Activated CD4-positive, alpha-beta T cell treated with anti-CD3 and anti-CD28 coated beads, Interleukin-2, amount 50 U/mL, for 48 hours (primary cell): ENCODE results near the gene CACNA1B.
"Not testable (repeated sequence)": the region's sequence is repeated elsewhere in the genome, so short reads cannot be mapped to it uniquely, and the experiment has no call there.

Source experiments
- DNase-seq, 2 experiments: peaks; one replicate each; pipeline ENCODE4 v3.0.0-alpha.2; 2020

The CACNA1B gene

DNA sequence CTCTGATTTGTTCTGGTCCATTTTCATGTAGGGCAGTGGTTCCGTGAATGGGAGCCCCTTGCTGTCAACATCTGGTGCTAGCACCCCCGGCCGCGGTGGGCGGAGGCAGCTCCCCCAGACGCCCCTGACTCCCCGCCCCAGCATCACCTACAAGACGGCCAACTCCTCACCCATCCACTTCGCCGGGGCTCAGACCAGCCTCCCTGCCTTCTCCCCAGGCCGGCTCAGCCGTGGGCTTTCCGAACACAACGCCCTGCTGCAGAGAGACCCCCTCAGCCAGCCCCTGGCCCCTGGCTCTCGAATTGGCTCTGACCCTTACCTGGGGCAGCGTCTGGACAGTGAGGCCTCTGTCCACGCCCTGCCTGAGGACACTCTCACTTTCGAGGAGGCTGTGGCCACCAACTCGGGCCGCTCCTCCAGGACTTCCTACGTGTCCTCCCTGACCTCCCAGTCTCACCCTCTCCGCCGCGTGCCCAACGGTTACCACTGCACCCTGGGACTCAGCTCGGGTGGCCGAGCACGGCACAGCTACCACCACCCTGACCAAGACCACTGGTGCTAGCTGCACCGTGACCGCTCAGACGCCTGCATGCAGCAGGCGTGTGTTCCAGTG lies 244.0 kb downstream of the CACNA1B start:
- DNase-seq: no peak

DNA sequence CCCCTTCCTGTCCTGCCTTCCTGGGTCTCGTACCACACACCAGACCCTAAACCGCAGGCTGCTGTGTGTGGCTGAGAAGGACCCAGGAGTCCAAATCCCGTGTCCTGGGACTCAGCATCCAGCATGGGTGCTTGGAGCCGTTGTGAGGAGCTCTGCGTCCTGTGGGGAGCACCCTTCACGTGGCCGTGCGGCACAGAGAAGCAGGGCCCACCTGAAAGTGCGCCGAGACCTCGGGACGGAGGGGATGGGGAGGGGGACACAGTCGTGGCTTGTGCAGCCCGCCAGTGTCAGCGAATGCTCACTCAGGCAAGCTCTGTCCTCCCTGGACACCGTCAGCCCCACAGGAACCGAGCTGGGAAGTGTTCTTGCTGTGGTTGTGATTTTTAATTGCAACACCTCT lies 244.6 kb downstream of the CACNA1B start:
- no peak for DNase-seq

DNA sequence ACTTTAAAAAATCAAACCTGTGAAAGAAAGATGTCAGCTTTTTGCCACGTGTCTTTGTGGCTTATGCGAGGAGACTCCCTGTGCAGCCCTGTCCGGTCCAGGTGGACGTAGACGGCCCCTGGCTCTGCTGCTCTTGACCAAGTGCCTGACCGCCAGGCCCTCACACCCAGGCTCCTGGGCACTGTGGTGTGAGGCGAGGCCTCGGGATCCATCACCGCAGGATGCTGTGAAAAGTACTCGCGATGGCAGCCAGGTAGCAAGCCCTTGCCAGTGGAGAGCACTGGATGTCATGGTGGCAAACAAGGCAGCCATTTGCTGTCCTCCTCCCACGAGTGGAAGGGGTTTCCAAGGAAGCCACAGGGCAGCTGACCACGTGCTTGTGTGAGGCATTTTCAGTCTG lies 245.1 kb downstream of the CACNA1B start:
- DNase-seq: no peak

DNA sequence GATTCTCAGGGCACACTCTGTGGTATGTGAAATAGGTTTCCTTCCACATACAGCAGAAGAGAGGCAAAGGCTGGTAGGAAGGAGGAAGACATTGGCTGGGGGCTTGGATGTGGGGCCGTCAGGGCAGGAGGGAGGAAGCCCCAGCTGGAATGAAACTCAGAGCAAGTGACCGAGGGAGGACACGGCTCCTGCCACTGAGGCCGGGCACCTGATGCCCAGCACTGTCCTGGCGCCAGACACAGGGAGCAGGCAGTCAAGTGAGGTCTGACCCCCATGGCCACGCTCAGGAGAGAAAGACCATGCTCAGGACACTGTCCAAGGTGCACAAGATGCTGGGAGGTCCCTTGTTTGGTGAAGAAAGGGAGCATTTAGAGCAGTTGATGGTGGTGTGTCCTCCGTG lies 245.5 kb downstream of the CACNA1B start:
- DNase-seq: no peak

DNA sequence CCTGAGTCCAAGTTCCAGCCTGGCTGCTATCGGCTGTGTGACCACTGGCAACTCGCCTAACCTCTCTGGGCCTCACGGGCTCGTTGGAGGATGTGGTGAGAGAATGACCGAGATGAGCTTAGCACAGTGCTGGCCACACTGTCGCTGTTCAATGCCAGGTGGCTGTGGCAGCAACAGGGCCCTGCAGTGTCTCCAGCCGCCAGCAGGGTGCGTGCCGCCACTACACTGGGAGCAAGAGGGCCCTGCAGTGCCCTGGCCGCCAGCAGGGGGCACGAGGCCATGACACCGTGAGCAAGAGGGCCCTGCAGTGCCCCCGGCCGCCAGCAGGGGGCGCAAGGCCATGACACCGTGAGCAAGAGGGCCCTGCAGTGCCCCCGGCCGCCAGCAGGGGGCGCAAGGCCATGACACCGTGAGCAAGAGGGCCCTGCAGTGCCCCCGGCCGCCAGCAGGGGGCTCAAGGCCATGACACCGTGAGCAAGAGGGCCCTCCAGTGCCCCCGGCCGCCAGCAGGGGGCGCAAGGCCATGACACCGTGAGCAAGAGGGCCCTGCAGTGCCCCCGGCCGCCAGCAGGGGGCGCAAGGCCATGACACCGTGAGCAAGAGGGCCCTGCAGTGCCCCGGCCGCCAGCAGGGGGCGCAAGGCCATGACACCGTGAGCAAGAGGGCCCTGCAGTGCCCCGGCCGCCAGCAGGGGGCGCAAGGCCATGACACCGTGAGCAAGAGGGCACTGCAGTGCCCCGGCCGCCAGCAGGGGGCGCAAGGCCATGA lies 248.7 kb downstream of the CACNA1B start:
- peak; percentile 8 to 25 for DNase-seq

DNA sequence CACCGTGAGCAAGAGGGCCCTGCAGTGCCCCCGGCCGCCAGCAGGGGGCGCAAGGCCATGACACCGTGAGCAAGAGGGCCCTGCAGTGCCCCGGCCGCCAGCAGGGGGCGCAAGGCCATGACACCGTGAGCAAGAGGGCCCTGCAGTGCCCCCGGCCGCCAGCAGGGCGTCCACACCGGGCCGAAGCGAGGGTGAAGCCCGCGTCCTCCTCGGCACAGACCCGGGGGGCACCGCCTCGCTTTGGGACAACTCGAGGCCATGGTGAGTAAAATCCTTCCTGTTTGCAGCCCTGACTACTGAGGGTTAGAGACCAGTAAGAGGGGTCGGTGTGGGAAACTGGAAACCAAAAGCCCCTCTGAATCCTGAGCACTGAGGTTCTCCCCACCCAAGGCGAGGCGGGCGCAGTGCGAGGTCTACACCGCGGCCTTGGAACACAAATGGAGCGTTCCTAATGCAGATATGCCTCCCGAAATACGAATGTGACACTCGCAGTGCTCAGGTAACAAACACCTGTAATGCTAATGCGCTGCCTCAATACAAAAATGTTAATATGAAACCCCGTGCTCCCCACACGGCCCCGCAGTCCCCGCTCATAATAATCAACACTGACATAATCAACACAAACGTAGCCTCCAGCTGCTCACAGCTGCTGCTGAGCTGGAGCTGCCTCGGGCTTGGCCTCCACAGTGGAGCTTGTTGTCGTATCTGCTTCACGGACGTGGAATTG lies 249.4 kb downstream of the CACNA1B start:
- DNase-seq: not testable (repeated sequence)

DNA sequence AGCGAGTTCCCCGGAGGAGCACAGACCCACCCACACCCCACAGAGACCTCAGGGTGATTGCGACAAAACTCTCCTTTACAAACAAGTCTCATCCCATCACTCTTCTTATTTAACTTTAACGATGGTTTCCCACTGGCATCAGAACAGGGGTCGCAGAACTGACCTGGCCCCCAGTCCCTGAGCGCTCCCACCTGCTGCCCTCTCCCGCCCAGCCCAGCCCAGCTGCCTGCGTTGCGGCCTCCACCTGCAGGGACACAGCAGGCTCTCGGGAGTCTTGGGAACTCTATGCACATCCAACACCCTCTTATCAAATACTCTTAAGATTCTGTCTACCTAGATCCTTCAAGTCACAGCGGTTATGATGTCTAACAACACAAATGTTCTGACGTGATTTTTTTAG lies 250.4 kb downstream of the CACNA1B start:
- DNase-seq: not testable (repeated sequence)

DNA sequence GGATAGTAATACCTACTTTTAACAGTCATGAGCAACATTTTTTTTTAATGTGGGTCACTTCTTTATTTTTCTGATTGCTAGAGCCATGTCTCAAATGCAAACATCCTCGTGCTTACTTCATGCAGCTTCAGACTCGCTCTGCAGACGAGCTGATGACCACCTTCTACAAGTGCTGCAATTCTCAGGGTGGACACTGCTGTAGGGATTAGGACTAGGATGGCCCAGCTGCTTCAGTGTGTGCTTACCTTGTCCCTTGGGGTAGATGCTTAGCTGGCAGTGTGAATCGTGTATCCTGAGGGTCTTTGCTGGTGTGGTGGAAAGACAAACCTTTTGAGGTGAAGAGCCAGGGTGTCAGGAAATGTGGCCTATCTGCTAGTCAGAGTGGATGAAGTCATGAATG lies 251.7 kb downstream of the CACNA1B start:
- not testable (repeated sequence) for DNase-seq

DNA sequence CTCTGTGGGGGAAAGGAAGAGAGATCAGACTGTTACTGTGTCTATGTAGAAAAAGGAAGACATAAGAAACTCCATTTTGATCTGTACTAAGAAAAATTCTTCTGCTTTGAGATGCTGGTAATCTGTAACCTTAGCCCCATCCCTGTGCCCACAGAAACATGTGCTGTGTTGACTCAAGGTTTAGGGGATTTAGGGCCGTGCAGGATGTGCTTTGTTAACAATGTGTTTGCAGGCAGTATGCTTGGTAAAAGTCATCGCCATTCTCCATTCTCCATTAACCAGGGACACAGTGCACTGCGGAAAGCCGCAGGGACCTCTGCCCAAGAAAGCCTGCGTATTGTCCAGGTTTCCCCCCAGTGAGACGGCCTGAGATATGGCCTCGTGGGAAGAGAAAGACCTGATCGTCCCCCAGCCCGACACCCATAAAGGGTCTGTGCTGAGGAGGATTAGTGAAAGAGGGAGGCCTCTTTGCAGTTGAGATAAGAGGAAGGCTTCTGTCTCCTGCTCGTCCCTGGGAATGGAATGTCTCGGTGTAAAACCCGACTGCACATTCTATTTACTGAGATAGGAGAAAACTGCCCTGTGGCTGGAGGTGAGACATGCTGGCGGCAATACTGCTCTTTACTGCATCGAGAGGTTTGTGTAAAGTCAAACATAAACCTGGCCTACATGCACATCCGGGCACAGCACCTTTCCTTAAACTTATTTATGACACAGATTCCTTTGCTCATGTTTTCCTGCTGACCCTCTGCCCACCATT lies 255.5 kb downstream of the CACNA1B start:
- not testable (repeated sequence) for DNase-seq

DNA sequence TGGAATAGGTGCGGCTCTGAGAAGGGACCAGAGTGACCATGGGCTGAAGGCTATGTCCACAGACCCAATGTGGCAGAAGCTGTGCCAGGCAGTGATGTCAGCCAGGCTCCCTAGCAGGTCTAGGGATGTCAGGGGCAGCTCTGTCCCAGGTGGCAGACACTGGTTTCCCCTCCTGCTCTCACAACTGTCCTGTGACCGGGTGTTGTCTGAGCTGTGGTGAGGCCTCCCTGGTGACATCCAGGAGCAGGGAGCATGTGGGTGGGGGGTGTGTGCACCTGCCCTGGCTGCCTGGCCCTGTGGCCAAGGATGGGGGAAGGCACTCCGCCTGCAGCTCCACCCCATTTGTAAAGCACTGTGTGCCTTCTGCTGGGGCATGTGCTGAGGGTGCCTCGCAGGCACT lies 257.0 kb downstream of the CACNA1B start:
- not testable (repeated sequence) for DNase-seq

DNA sequence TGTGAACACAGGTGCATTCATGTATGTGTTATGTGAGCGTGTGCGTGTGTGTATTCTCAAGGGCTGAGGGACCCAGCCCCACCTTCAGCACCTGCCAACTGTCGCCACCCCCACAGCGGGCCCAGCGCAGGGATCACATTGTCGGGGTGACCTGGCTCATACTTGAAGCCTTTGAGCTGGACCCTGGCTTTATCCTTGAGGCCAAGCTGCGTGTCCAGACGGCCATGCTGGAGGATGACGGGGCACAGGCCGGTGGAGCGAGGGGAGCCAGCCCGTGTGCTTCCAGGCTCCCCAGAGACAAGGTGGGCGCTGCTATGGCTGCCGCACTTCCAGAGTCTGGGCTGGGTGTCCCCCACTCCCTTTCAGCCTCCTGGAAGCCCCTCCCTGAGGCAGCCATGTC lies 261.5 kb downstream of the CACNA1B start:
- not testable (repeated sequence) for DNase-seq

DNA sequence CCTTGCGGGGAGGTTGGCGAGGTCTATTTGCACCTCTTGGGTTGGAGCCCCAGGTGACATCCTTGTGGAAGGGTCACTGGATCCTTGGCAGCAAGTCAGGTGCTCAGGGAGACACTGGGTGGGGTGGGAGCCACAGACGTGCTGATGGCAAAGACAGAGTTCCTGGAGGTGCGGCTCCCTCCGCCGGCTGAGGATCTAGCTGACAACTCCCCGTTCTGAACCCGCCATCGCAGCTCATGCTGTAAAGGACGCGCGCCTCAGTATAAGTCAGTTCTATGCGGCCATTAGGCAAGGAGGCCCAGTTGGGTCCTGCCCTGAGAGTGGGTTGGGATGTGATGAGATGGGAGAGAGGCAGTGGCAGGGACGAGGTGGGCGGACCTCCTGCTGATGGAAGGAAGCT lies 263.4 kb downstream of the CACNA1B start:
- DNase-seq: not testable (repeated sequence)

DNA sequence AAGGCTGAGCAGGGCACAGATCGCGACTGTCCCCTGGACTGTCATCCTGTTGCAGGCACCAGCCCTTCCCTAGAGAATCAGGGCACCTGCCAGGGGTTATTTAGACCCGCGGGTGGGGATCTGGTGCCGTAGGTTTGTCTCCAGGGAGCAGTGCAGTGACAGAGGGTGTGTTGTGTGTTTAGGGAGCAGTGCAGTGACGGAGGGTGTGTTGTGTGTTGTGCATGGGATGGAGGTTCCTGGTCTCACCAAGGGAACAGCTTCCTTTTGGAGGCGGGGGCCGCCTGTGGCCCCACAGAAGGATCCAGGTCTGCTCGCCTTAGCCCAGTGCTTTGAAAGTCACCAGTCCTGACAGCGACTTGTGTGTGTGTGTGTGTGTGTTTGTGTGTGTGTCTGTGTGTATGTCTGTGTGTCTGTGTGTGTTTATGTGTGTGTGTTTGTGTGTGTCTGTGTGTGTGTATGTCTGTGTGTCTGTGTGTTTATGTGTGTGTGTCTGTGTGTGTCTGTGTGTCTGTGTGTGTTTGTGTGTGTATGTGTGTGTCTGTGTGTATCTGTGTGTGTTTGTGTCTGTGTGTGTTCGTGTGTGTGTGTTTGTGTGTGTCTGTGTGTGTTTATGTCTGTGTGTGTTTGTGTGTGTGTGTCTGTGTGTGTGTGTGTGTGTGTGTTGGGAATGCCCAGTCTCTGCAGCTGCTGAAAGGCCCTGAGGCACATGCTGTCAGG lies 265.1 kb downstream of the CACNA1B start:
- DNase-seq: not testable (repeated sequence)

DNA sequence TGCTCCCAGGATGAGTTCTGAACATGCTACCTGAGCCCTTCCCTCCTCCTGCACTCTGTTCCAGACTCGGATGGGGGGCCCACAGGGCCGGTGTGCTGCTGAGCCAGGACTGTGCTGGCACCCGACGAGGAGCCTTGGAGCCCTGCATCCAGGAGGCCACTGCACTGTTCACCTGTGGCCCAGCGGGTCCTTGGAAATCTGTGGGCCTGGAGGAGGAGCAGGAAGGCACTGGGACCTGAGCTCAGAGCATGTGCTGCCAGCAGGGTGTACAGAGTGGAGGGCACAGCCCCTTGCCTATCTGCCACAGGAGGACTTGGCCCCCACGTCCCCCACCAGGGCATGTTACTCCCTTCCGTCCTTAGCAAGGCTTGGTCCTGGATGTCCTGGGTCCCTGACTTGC lies 265.9 kb downstream of the CACNA1B start:
- not testable (repeated sequence) for DNase-seq

DNA sequence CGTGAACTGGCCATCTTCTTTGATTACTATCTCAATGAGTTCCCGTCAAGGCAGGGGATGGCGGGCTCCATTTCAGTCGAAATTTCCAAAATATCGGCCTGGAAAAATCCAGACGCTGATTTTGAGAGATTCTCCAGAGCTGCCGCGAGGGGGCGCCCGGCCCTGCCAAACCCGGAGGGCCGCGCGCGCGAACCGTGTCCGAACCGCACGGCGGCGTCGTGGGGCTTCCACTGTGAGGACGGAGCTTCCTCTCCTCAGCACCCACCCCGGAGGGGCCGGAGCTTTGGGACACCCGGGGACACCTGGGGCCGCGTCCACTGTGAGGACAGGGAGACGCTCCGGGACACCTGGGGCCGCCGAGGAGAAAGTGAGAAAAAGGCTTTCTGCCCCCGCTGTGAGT lies 270.0 kb downstream of the CACNA1B start:
- peak in 1 of 2 experiments; percentile 6 for DNase-seq

DNA sequence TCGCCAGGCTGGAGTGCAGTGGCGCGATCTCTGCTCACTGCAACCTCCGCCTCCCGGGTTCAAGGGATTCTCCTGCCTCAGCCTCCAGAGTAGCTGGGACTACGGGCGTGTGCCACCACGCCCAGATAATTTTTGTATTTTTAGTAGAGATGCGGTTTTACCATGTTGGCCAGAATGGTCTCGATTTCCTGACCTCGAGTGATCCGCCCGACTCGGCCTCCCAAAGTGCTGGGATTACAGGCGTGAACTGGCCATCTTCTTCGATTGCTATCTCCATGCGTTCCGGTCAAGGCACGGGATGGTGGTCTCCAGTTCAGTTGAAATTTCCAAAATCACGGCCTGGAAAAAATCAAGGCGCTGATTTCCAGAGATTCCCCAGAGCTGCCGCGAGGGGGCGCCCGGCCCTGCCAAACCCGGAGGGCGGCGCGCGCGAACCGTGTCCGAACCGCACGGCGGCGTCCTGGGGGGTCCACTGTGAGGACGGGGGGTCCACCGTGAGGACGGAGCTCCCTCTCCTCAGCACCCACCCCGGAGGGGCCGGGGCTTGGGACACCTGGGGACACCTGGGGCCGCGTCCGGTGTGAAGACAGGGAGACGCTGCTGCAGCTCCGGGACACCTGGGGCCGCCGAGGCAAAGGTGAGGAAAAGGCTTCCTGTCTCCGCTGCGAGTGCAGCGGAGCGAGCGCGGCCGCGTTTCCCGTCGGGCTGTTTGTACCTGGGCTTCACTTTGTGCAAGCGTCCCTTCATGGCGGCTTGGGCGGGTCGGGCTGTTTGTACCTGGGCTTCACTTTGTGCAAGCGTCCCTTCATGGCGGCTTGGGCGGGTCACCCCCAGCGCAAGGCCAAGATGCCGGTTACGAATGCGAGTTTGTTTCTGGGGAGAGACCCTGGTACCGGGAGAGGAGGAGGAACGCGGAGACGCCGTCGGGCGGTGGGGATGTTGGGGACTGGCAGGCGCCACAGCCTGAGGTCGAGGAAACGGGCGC lies 272.4 kb downstream of the CACNA1B start:
- peak; percentile 15 to 23 for DNase-seq

DNA sequence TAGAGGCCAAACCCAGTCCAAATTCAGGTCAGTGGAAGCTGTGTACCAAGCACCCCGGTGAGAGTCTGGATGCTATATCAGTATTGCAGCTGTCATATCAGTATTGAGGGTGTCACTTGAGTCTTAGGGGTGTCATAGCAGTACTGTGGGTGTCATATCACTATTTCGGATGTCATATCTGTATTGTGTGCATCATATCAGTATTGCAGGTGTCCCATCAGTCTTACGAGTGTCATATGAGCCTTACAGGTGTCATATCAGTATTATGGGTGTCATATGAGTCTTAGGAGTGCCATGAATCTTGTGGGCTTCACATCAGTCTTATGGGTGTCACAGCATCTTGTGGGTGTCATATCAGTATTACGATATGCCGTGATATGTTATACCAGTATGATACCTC lies 278.2 kb downstream of the CACNA1B start:
- DNase-seq: not testable (repeated sequence)

DNA sequence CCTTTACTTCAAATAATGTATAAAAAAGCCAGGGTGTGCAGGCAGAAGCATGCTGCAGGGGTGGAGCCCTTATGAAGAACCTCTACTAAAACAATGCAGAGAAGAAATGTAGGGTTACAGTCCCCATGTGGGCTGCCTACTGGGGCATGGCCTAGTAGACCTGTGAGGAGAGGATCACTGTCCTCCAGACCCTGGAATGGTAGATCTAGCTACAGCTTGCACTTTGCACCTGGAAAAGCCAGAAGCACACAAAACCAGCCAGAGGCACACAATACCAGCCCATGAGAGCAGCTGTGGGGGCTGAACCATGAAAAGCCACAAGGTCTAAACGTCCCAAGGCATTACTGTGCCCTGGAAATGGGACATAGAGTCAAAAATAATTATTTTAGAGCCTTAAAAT lies 289.2 kb downstream of the CACNA1B start:
- not testable (repeated sequence) for DNase-seq
